GM12878 (cell line): Measurements from ENCODE around the gene C11orf58. TPM values are rescaled to one million over a fixed set of nuclear protein-coding genes. Genes with fewer than 3 reads are reported as not detected.

Experiments
- ATAC-seq: fragments of 200-7000 bp; cut with Tn5 transposase; 3 replicates; pipeline ENCODE4 v1.9.1; 2020; ENCODE audit warnings: mild to moderate bottlenecking, moderate library complexity
- BruUV-seq: library from RNA; stranded (reverse); fragments of 400-500 nt; replicated peaks from 2 replicates; lab custom pipeline; 2021; lab: Mats Ljungman, UMichigan
- CTCF ChIA-PET: fragments of 300-600 bp; sonication (Branson Sonifier 250); formaldehyde crosslinking; extraction: SDS; loops from one replicate; lab custom pipeline; 2021; ENCODE audit warnings: inconsistent platforms; lab: Yijun Ruan, JAX
- POLR2A ChIA-PET: fragments of 350-600 bp; formaldehyde crosslinking; extraction: SDS; loops from one replicate; lab custom pipeline; 2021; ENCODE audit warnings: inconsistent platforms; lab: Charles Lee
- RAD21 ChIA-PET: fragments of 300-600 bp; sonication (Branson Sonifier 250); formaldehyde crosslinking; loops from one replicate; lab custom pipeline; 2023; ENCODE audit warnings: antibody characterized with exemption; ENCODE audit not compliant: unreplicated experiment; lab: Charles Lee
- SMC1A ChIA-PET: fragments of 300-600 bp; sonication (Branson Sonifier 250); formaldehyde crosslinking; loops from one replicate; lab custom pipeline; 2023; ENCODE audit not compliant: unreplicated experiment, uncharacterized antibody; lab: Charles Lee
- DNase-seq: peaks from one replicate; pipeline ENCODE4 v3.0.0-alpha.2; 2011; ENCODE audit warnings: low read depth, low spot score
- FAIRE-seq: peaks from 3 replicates; lab custom pipeline; 2011; peaks lifted over from hg19 to GRCh38; lab: Jason Lieb, UNC
- H2AFZ ChIP-seq: 2 replicates; pipeline ENCODE4 v1.6.0; 2011; ENCODE audit warnings: low read depth, low read length, control low read depth; ENCODE audit not compliant: control insufficient read depth
- H3K27ac ChIP-seq: 2 replicates; pipeline ENCODE4 v1.5.1; 2011; ENCODE audit warnings: control low read depth; ENCODE audit not compliant: control insufficient read depth, insufficient read depth
- H3K27me3 ChIP-seq, 2 experiments: replicated peaks in 1 of 2; 2 replicates each; pipeline versions ENCODE4 v1.6.0 to v1.6.1; 2011; ENCODE audit warnings: low read length in 1 of 2; ENCODE audit not compliant: control insufficient read depth in 2 of 2, insufficient read depth in 2 of 2
- H3K36me3 ChIP-seq, 2 experiments: 2 replicates each; pipeline ENCODE4 v1.5.1; 2011; ENCODE audit warnings: low read length in 1 of 2; ENCODE audit not compliant: control insufficient read depth in 2 of 2, insufficient read depth in 2 of 2
- H3K4me1 ChIP-seq: 2 replicates; pipeline ENCODE4 v1.6.1; 2011; ENCODE audit warnings: mild to moderate bottlenecking, low read length, moderate library complexity, mixed read lengths; ENCODE audit not compliant: control insufficient read depth, insufficient read depth
- H3K4me2 ChIP-seq: 2 replicates; pipeline ENCODE4 v1.6.0; 2011; ENCODE audit warnings: control low read depth; ENCODE audit not compliant: control insufficient read depth, insufficient read depth
- H3K4me3 ChIP-seq: fragments of 200-600 bp; sonication (generic); 2 replicates; pipeline ENCODE4 v1.5.1; 2016
- H3K79me2 ChIP-seq: 2 replicates; pipeline ENCODE4 v1.6.0; 2011; ENCODE audit warnings: low read length; ENCODE audit not compliant: control insufficient read depth, insufficient read depth
- H3K9ac ChIP-seq: 2 replicates; pipeline ENCODE4 v1.8.0; 2011; ENCODE audit warnings: low read length, control low read depth, mixed read lengths; ENCODE audit not compliant: control insufficient read depth, insufficient read depth
- H3K9me3 ChIP-seq: replicated peaks from 3 replicates; pipeline ENCODE4 v1.5.1; 2011; ENCODE audit warnings: mild to moderate bottlenecking, low read length; ENCODE audit not compliant: control insufficient read depth, insufficient read depth
- H4K20me1 ChIP-seq: 2 replicates; pipeline ENCODE4 v1.6.0; 2011; ENCODE audit not compliant: control insufficient read depth, insufficient read depth
- CBFB ChIP-seq: IDR thresholded peaks from 2 replicates; pipeline ENCODE4 v1.6.1; 2016; ENCODE audit warnings: antibody characterized with exemption, low read depth
- CBX3 ChIP-seq: fragments of 200-600 bp; sonication (generic); IDR thresholded peaks from 2 replicates; pipeline ENCODE4 v1.6.1; 2016; ENCODE audit warnings: low read depth, borderline replicate concordance
- CEBPZ ChIP-seq: fragments of 150-350 bp; IDR thresholded peaks from 2 replicates; pipeline ENCODE4 v1.6.1; 2016; ENCODE audit warnings: low read depth, low read length
- CREB1 ChIP-seq: IDR thresholded peaks from 2 replicates; pipeline ENCODE4 v1.6.1; 2012; ENCODE audit warnings: low read depth, mild to moderate bottlenecking, inconsistent platforms
- CTCF ChIP-seq, 3 experiments: IDR thresholded peaks in 2 of 3; conservative IDR thresholded peaks in 1 of 3; 2 replicates each; pipeline ENCODE4 v1.5.1; 2011; ENCODE audit warnings: low read depth in 3 of 3, low read length in 3 of 3, mild to moderate bottlenecking in 3 of 3, control low read depth in 2 of 3, moderate library complexity in 2 of 3, inconsistent platforms in 1 of 3, mixed read lengths in 1 of 3; ENCODE audit not compliant: control insufficient read depth in 2 of 3, insufficient read depth in 1 of 3; ENCODE audit errors: extremely low read depth in 1 of 3
- ETV6 ChIP-seq, 2 experiments: fragments of 450-650 bp in 1 of 2; IDR thresholded peaks in 1 of 2; conservative IDR thresholded peaks in 1 of 2; 2 replicates each; pipeline ENCODE4 v1.6.1; 2014; ENCODE audit warnings: antibody characterized with exemption in 1 of 2, borderline replicate concordance in 1 of 2, low read depth in 1 of 2, mild to moderate bottlenecking in 1 of 2, moderate library complexity in 1 of 2
- HDAC2 ChIP-seq: fragments of 200-600 bp; sonication (generic); IDR thresholded peaks from 2 replicates; pipeline ENCODE4 v1.6.1; 2017
- IKZF1 ChIP-seq: fragments of 450-650 bp; conservative IDR thresholded peaks from 2 replicates; pipeline ENCODE4 v1.6.1; 2017; ENCODE audit warnings: antibody characterized with exemption, mild to moderate bottlenecking
- LARP7 ChIP-seq: fragments of 450-650 bp; IDR thresholded peaks from 2 replicates; pipeline ENCODE4 v1.6.1; 2017; ENCODE audit warnings: mild to moderate bottlenecking
- NFIC ChIP-seq: IDR thresholded peaks from 2 replicates; pipeline ENCODE4 v1.6.1; 2012; ENCODE audit warnings: low read depth, mild to moderate bottlenecking, inconsistent platforms, low read length, moderate library complexity
- NRF1 ChIP-seq: conservative IDR thresholded peaks from 2 replicates; pipeline ENCODE4 v1.6.1; 2011; ENCODE audit warnings: mild to moderate bottlenecking, low read depth, low read length, improper control_type of control experiment
- RAD21 ChIP-seq: IDR thresholded peaks from 2 replicates; pipeline ENCODE4 v1.6.1; 2011; ENCODE audit warnings: mild to moderate bottlenecking, low read depth, low read length, moderate library complexity; ENCODE audit not compliant: insufficient read depth
- RCOR1 ChIP-seq: conservative IDR thresholded peaks from 2 replicates; pipeline ENCODE4 v1.6.1; 2012; ENCODE audit warnings: low read depth, low read length, improper control_type of control experiment
- RELA ChIP-seq: fragments of 450-650 bp; IDR thresholded peaks from 2 replicates; pipeline ENCODE4 v1.8.0; 2014; ENCODE audit warnings: borderline replicate concordance; ENCODE audit not compliant: partially characterized antibody
- SIX5 ChIP-seq: IDR thresholded peaks from 2 replicates; pipeline ENCODE4 v1.6.1; 2011; ENCODE audit warnings: mild to moderate bottlenecking, low read depth, low read length, moderate library complexity; ENCODE audit not compliant: severe bottlenecking
- SMC3 ChIP-seq: IDR thresholded peaks from 2 replicates; pipeline ENCODE4 v1.6.1; 2011; ENCODE audit warnings: low read length, improper control_type of control experiment, borderline replicate concordance
- TCF7 ChIP-seq: IDR thresholded peaks from 2 replicates; pipeline ENCODE4 v1.6.1; 2014; ENCODE audit warnings: antibody characterized with exemption, borderline replicate concordance
- YY1 ChIP-seq: IDR thresholded peaks from 2 replicates; pipeline ENCODE4 v1.6.1; 2011; ENCODE audit warnings: low read depth, mild to moderate bottlenecking, low read length
- ZNF217 ChIP-seq: fragments of 450-650 bp; IDR thresholded peaks from 2 replicates; pipeline ENCODE4 v1.6.1; 2017; ENCODE audit warnings: antibody characterized with exemption, mild to moderate bottlenecking
- ZSCAN29 ChIP-seq: fragments of 450-650 bp; IDR thresholded peaks from 2 replicates; pipeline ENCODE4 v1.6.1; 2017; ENCODE audit warnings: mild to moderate bottlenecking, moderate library complexity
- WGBS: methylation state at CpG from one replicate; pipeline ENCODE4 v1.1.6; 2016; ENCODE audit warnings: low lambda C conversion rate; ENCODE audit not compliant: insufficient replicate concordance, insufficient coverage; ENCODE audit errors: missing lambda C conversion rate; 5-methylcytosine and 5-hydroxymethylcytosine counted together
- in situ Hi-C: fragments of 300-500 bp; cut with MboI; formaldehyde crosslinking; loops from 9 replicates; pipeline ENCODE4 v1.14.3; 2018; ENCODE audit warnings: mixed read lengths
- intact Hi-C: fragments of 100-400 bp; cut with micrococcal nuclease; formaldehyde crosslinking; loops from one replicate; pipeline ENCODE4 v1.14.2; 2022; ENCODE audit not compliant: unreplicated experiment
- polyA plus RNA-seq, 11 experiments: library from polyadenylated mRNA; depleted of rRNA in 4 of 11; unstranded in 6 of 11; stranded (reverse) in 5 of 11; fragments of >200 nt; fragmentation: Nextera tagmentation in 4 of 11; fragmentation: Illumina TruSeq in 1 of 11; extraction: Ambion mirVana in 4 of 11; extraction: Trizol in 1 of 11; gene quantifications; 1 replicate in 1 of 11; 2 replicates in 10 of 11; pipeline versions ENCODE4 v1.2.1 to v1.2.3, GENCODE V29; 2011 to 2016; ENCODE audit warnings: inconsistent platforms in 2 of 11, missing spikeins in 2 of 11, low read depth in 1 of 11
- total RNA-seq, 4 experiments: library from RNA; depleted of rRNA in 3 of 4; stranded (reverse); fragments of >200 nt in 3 of 4; fragmentation: Illumina TruSeq in 1 of 4; extraction: Trizol in 1 of 4; gene quantifications; 2 replicates each; pipeline versions ENCODE4 v1.2.1 to v1.2.3, GENCODE V29; 2013 to 2021

Gene C11orf58
- total and polyA plus RNA-seq, 10 of the 15 experiments (the other 5 are each of a cell fraction or from before 2014, with no cell fraction given): 98.2 to 379 (median 211) TPM

- no peak overlapping the region for H3K4me2 ChIP-seq
- no peak overlapping the region for H2AFZ ChIP-seq
- H3K9ac ChIP-seq: no peak overlapping the region
- BruUV-seq: no TSS peak
- no peaks in the 10 kb centered on the region for H4K20me1 ChIP-seq
- H3K4me3 ChIP-seq: no peak overlapping the region
- no peak for FAIRE-seq
- in situ Hi-C loops: no loop called here
- no peaks in the 10 kb centered on the region for H3K4me1 ChIP-seq
- SMC1A ChIA-PET: no interaction called here
- CTCF ChIA-PET: no interaction called here
- H3K27me3 ChIP-seq: no peaks in the 10 kb centered on the region
- no peak for ATAC-seq
- WGBS: 43% methylated on average over 3 of the region's 3 CpGs
- no peak overlapping the region for H3K27ac ChIP-seq
- no peaks in the 10 kb centered on the region for H3K9me3 ChIP-seq
- no peak for DNase-seq
- RAD21 ChIA-PET: no interaction called here
- H3K79me2 ChIP-seq: no peaks in the 10 kb centered on the region
- intact Hi-C loops: no loop called here
- TF ChIP-seq NRF1 (no peak), CBFB (no peak), SMC3 (no peak), YY1 (no peak), CBX3 (no peak), CREB1 (no peak), RELA (no peak), IKZF1 (no peak), HDAC2 (no peak), TCF7 (no peak), LARP7 (no peak), ETV6 (conservative IDR thresholded peaks at IDR 0.05 in 1 of 2, IDR thresholded peaks at IDR 0.05 in 1 of 2; ENCODE audit: borderline replicate concordance in 1 of 2, low read depth in 1 of 2) (no peak), CEBPZ (no peak), NFIC (no peak), RCOR1 (no peak), ZNF217 (no peak), CTCF (IDR thresholded peaks at IDR 0.05 in 2 of 3, conservative IDR thresholded peaks at IDR 0.05 in 1 of 3; ENCODE audit: control insufficient read depth in 2 of 3, extremely low read depth in 1 of 3, insufficient read depth in 1 of 3, low read depth in 3 of 3, low read length in 3 of 3) (no peak), ZSCAN29 (no peak), RAD21 (no peak), SIX5 (no peak)
- POLR2A ChIA-PET: no interaction called here
- no peaks in the 10 kb centered on the region for H3K36me3 ChIP-seq
Observed at GRCh38 chr11:16722581-16723344, 15.7 kb upstream of the C11orf58 start.
